Choroid plexus epithelial cell (primary cell): ENCODE results near the gene REV3L.
A peak's percentile ranks its signal among the peaks of the same experiment; 100 is the strongest.
"Not testable (repeated sequence)": the region's sequence is repeated elsewhere in the genome, so short reads cannot be mapped to it uniquely, and the experiment has no call there.

Experiments used
- DNase-seq: peaks from one replicate; pipeline ENCODE4 v3.0.0-alpha.2; 2010; ENCODE audit warnings: low read depth
- H3K4me3 ChIP-seq: 2 replicates; pipeline ENCODE4 v1.5.1; 2011; ENCODE audit warnings: low read depth, mild to moderate bottlenecking, control low read depth, low read length, moderate library complexity
- CTCF ChIP-seq: conservative IDR thresholded peaks from 2 replicates; pipeline ENCODE4 v1.5.1; 2011; ENCODE audit warnings: low read depth, mild to moderate bottlenecking, control low read depth, inconsistent platforms, low read length, moderate library complexity

Gene REV3L

GRCh38 chr6:111329882-111330633 is 153.0 kb downstream of the REV3L start:
- no peak overlapping the region for H3K4me3 ChIP-seq
- DNase-seq = no peak
- no peak for TF ChIP-seq CTCF

DNA sequence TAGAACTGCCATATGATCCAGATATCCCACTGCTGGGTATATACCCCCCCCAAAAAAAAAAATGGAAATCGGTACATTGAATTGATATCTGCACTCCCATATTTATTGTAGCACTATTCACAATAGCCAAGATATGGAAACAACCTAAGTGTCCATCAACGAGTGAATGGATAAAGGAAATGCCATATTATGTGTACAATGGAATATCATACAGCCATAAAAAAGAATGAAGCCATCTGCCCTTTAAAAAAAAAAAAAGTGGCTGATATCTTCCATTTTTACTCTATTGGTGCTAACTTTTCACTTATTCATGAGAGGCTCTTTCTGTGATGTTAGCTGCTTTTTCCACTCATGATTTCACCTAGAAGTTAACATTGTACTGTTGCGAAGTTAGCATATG is 156.5 kb downstream of the REV3L start:
- no peak for TF ChIP-seq CTCF
- no peak for DNase-seq
- H3K4me3 ChIP-seq = no peak overlapping the region

DNA sequence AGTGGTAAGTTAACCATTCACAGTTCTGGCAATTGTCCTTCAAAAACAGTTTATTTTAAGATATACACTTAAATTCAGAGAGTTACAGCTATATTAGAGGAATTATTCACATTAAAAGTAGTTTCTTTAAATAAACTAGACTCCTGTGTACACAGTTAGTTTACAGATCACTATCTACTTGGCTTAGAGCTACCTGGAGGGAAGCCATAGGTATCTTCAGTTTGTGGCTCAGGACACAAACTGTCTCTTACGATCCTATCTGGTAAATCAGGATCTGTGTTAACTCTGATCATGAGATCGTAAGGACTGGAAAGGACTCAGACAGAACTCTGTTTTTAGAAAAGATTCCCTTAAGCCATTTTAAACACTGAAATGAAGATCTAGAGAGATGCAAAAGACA is 160.9 kb downstream of the REV3L start:
- DNase-seq = no peak
- H3K4me3 ChIP-seq = no peak overlapping the region
- no peak for TF ChIP-seq CTCF

DNA sequence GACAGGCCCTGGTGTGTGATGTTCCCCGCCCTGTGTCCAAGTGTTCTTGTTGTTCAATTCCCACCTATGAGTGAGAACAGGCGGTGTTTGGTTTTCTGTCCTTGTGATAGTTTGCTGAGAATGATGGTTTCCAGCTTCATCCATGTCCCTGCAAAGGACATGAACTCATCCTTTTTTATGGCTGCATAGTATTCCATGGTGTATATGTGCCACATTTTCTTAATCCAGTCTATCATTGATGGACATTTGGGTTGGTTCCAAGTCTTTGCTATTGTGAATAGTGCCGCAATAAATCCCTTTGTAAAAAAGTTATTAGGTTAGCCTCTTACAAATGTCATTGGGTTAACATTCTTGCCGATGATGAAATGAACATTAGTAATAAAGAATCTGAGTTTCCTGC is 175.1 kb downstream of the REV3L start:
- DNase-seq, H3K4me3 ChIP-seq: not testable (repeated sequence)

- no peak for DNase-seq
- no peak overlapping the region for H3K4me3 ChIP-seq
- no peak for TF ChIP-seq CTCF
These were observed 175.7 kb downstream of the REV3L start for GRCh38 chr6:111307275-111307858.

- no peak overlapping the region for H3K4me3 ChIP-seq
- no peak for DNase-seq
- TF ChIP-seq CTCF = no peak
These were observed 176.7 kb downstream of the REV3L start for GRCh38 chr6:111306104-111306888.

GRCh38 chr6:111301946-111302345 is 181.1 kb downstream of the REV3L start:
- no peak for DNase-seq
- TF ChIP-seq CTCF = no peak
- no peak overlapping the region for H3K4me3 ChIP-seq

- DNase-seq = peak; percentile 17
- not testable (repeated sequence) for H3K4me3 ChIP-seq
These were observed 181.8 kb downstream of the REV3L start for GRCh38 chr6:111300938-111301800.
